K562 (cell line): Measurements from ENCODE around the gene CCDC47. TPM values are rescaled to one million over a fixed set of nuclear protein-coding genes. Genes with fewer than 3 reads are reported as not detected.
A peak's percentile ranks its signal among the peaks of the same experiment; 100 is the strongest.

Experiments
- BHLHE40 ChIP-seq: IDR thresholded peaks from 2 replicates; pipeline ENCODE4 v1.6.1; 2011; ENCODE audit warnings: low read length, improper control_type of control experiment
- FOXA1 ChIP-seq: fragments of 450-650 bp; IDR thresholded peaks from 2 replicates; pipeline ENCODE4 v1.6.1; 2016; ENCODE audit warnings: mild to moderate bottlenecking, borderline replicate concordance
- GABPA ChIP-seq: fragments of 200-800 bp; sonication (Bioruptor generic); conservative IDR thresholded peaks from 2 replicates; pipeline ENCODE4 v1.6.1; 2016; ENCODE audit warnings: low read depth, missing genetic modification characterization, missing compliant biosample characterization
- GTF2E2 ChIP-seq: fragments of 200-800 bp; sonication (Bioruptor generic); IDR thresholded peaks from 2 replicates; pipeline ENCODE4 v1.6.1; 2016; ENCODE audit warnings: missing genetic modification characterization, missing compliant biosample characterization
- HEY1 ChIP-seq: fragments of 250-450 bp; sonication (Bioruptor Pico); IDR thresholded peaks from 2 replicates; pipeline ENCODE4 v1.5.0; 2020; ENCODE audit warnings: mild to moderate bottlenecking, moderate library complexity, borderline replicate concordance
- XRCC4 ChIP-seq: IDR thresholded peaks from one replicate; pipeline ENCODE4 v1.6.1; 2011; ENCODE audit not compliant: insufficient read depth, insufficient read length; ENCODE audit errors: extremely low read depth
- ZBTB11 ChIP-seq, 3 experiments: fragments of 200-800 bp in 1 of 3; fragments of 250-450 bp in 1 of 3; fragments of 450-650 bp in 1 of 3; sonication (Bioruptor Pico) in 1 of 3; sonication (Bioruptor generic) in 1 of 3; formaldehyde crosslinking in 1 of 3; IDR thresholded peaks; 2 replicates each; pipeline versions ENCODE4 v1.6.1 to v1.8.0; 2016 to 2022; ENCODE audit warnings: mild to moderate bottlenecking in 2 of 3, missing genetic modification characterization in 2 of 3, missing compliant biosample characterization in 1 of 3, moderate library complexity in 1 of 3
- ZFX ChIP-seq: sonication (generic); formaldehyde crosslinking; IDR thresholded peaks from 2 replicates; pipeline ENCODE4 v1.8.0; 2022; ENCODE audit warnings: mild to moderate bottlenecking, missing genetic modification reagents, moderate library complexity
- ZNF778 ChIP-seq: fragments of 450-650 bp; formaldehyde crosslinking; IDR thresholded peaks from 2 replicates; pipeline ENCODE4 v1.4.0; 2020; ENCODE audit warnings: mild to moderate bottlenecking, moderate library complexity
- ZNF780A ChIP-seq: fragments of 250-450 bp; sonication (Bioruptor Pico); IDR thresholded peaks from 2 replicates; pipeline ENCODE4 v1.5.0; 2021; ENCODE audit warnings: mild to moderate bottlenecking
- polyA plus RNA-seq, 8 experiments: library from polyadenylated mRNA; depleted of rRNA in 4 of 8; stranded (reverse) in 5 of 8; unstranded in 3 of 8; fragments of >200 nt; fragmentation: Nextera tagmentation in 2 of 8; fragmentation: Illumina TruSeq in 1 of 8; extraction: Ambion mirVana in 2 of 8; extraction: Trizol in 1 of 8; gene quantifications; 2 replicates each; pipeline versions ENCODE4 v1.2.1 to v1.2.3, GENCODE V29; 2011 to 2014; ENCODE audit warnings: inconsistent platforms in 1 of 8, missing spikeins in 1 of 8
- total RNA-seq, 7 experiments: library from RNA; depleted of rRNA in 6 of 7; stranded (reverse); fragments of >200 nt in 6 of 7; fragmentation: Illumina TruSeq in 2 of 7; extraction: Trizol in 2 of 7; gene quantifications; 2 replicates each; pipeline versions ENCODE4 v1.2.1 to v1.2.3, GENCODE V29; 2011 to 2021; ENCODE audit warnings: low replicate concordance in 1 of 7
- TF ChIP-seq, protein P1 (sequence below): fragments of 450-650 bp; IDR thresholded peaks from 2 replicates; pipeline ENCODE4 v1.7.1; 2018; ENCODE audit warnings: mild to moderate bottlenecking, low read depth; ENCODE audit not compliant: partially characterized antibody
- TF ChIP-seq, protein P2 (sequence below): fragments of 250-450 bp; sonication (Bioruptor Pico); IDR thresholded peaks from 2 replicates; pipeline ENCODE4 v1.4.0; 2020; ENCODE audit warnings: mild to moderate bottlenecking, moderate library complexity, borderline replicate concordance
- TF ChIP-seq, protein P3 (sequence below), 2 experiments: fragments of 250-450 bp in 1 of 2; fragments of 450-650 bp in 1 of 2; sonication (Bioruptor Pico) in 1 of 2; IDR thresholded peaks; 2 replicates each; pipeline versions ENCODE4 v1.6.1 to v1.8.0; 2016 to 2021; ENCODE audit warnings: mild to moderate bottlenecking in 2 of 2, moderate library complexity in 2 of 2, missing compliant biosample characterization in 1 of 2, missing genetic modification characterization in 1 of 2
- TF ChIP-seq, protein P4 (sequence below): fragments of 450-650 bp; IDR thresholded peaks from 2 replicates; pipeline ENCODE4 v1.6.1; 2016; ENCODE audit warnings: low read depth, mild to moderate bottlenecking, moderate library complexity

Gene CCDC47
- total and polyA plus RNA-seq, 9 of the 15 experiments (the other 6 are each of a cell fraction or from before 2014, with no cell fraction given) = 15.5 to 162 (median 122) TPM

GRCh38 chr17:63773272-63774140 lies at the start of gene CCDC47 (continued):
- TF ChIP-seq, protein P1, sequence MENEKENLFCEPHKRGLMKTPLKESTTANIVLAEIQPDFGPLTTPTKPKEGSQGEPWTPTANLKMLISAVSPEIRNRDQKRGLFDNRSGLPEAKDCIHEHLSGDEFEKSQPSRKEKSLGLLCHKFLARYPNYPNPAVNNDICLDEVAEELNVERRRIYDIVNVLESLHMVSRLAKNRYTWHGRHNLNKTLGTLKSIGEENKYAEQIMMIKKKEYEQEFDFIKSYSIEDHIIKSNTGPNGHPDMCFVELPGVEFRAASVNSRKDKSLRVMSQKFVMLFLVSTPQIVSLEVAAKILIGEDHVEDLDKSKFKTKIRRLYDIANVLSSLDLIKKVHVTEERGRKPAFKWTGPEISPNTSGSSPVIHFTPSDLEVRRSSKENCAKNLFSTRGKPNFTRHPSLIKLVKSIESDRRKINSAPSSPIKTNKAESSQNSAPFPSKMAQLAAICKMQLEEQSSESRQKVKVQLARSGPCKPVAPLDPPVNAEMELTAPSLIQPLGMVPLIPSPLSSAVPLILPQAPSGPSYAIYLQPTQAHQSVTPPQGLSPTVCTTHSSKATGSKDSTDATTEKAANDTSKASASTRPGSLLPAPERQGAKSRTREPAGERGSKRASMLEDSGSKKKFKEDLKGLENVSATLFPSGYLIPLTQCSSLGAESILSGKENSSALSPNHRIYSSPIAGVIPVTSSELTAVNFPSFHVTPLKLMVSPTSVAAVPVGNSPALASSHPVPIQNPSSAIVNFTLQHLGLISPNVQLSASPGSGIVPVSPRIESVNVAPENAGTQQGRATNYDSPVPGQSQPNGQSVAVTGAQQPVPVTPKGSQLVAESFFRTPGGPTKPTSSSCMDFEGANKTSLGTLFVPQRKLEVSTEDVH = peak; percentile 89
- TF ChIP-seq FOXA1 (no peak), ZNF780A (no peak), BHLHE40 (peak; percentile 37; the same call in 1 of the 2 replicates), ZNF778 (CRISPR knock-in tag) (no peak), ZBTB11 (CRISPR knock-in tag; IDR thresholded peaks at IDR 0.05) (peak in 2 of 3 experiments; percentile 48 to 86; a peak in 3 of 6 replicates), ZFX (CRISPR knock-in tag) (peak; percentile 97), XRCC4 (no peak), HEY1 (no peak), GTF2E2 (tag) (peak; percentile 67; the same call in 1 of the 2 replicates), GABPA (tag) (peak; percentile 99)
- TF ChIP-seq, protein P2, sequence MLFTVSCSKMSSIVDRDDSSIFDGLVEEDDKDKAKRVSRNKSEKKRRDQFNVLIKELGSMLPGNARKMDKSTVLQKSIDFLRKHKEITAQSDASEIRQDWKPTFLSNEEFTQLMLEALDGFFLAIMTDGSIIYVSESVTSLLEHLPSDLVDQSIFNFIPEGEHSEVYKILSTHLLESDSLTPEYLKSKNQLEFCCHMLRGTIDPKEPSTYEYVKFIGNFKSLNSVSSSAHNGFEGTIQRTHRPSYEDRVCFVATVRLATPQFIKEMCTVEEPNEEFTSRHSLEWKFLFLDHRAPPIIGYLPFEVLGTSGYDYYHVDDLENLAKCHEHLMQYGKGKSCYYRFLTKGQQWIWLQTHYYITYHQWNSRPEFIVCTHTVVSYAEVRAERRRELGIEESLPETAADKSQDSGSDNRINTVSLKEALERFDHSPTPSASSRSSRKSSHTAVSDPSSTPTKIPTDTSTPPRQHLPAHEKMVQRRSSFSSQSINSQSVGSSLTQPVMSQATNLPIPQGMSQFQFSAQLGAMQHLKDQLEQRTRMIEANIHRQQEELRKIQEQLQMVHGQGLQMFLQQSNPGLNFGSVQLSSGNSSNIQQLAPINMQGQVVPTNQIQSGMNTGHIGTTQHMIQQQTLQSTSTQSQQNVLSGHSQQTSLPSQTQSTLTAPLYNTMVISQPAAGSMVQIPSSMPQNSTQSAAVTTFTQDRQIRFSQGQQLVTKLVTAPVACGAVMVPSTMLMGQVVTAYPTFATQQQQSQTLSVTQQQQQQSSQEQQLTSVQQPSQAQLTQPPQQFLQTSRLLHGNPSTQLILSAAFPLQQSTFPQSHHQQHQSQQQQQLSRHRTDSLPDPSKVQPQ = no peak
- TF ChIP-seq, protein P3, sequence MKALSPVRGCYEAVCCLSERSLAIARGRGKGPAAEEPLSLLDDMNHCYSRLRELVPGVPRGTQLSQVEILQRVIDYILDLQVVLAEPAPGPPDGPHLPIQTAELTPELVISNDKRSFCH (CRISPR knock-in tag; IDR thresholded peaks at IDR 0.05) = no peak
- TF ChIP-seq, protein P3 (tag; IDR thresholded peaks at IDR 0.05) = peak; percentile 89
- TF ChIP-seq, protein P4, sequence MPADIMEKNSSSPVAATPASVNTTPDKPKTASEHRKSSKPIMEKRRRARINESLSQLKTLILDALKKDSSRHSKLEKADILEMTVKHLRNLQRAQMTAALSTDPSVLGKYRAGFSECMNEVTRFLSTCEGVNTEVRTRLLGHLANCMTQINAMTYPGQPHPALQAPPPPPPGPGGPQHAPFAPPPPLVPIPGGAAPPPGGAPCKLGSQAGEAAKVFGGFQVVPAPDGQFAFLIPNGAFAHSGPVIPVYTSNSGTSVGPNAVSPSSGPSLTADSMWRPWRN = no peak; the same call in 1 of the 2 replicates
